ENCODE results near the gene DTX1.

Gene DTX1

DNA sequence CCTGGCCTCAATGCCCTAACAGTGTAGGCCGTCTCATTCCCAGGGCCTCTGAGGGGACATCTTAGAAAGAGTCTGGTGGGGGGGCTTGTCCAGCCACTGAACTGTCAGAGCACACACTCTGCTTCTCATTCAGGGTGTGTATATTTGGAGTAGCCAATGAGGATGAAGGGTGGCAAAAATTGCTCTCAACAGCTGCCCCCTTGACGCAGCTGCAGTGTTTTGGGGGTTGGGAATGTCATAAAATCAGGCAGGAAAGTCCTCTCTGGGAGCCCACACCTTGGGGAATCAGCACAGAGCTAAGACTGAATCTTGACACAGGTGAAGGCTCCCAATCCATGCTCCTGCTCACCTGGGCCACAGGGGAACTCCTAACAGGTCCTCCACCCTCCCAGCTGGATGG lies 77.5 kb downstream of the DTX1 start:
- in situ Hi-C loops (cut with MboI; ENCODE audit: low sequenced_read_pairs, unreplicated experiment), result no loop called here
- TF ChIP-seq, protein P1, sequence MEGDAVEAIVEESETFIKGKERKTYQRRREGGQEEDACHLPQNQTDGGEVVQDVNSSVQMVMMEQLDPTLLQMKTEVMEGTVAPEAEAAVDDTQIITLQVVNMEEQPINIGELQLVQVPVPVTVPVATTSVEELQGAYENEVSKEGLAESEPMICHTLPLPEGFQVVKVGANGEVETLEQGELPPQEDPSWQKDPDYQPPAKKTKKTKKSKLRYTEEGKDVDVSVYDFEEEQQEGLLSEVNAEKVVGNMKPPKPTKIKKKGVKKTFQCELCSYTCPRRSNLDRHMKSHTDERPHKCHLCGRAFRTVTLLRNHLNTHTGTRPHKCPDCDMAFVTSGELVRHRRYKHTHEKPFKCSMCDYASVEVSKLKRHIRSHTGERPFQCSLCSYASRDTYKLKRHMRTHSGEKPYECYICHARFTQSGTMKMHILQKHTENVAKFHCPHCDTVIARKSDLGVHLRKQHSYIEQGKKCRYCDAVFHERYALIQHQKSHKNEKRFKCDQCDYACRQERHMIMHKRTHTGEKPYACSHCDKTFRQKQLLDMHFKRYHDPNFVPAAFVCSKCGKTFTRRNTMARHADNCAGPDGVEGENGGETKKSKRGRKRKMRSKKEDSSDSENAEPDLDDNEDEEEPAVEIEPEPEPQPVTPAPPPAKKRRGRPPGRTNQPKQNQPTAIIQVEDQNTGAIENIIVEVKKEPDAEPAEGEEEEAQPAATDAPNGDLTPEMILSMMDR (IDR thresholded peaks at IDR 0.05; ENCODE audit: borderline replicate concordance, control extremely low read depth, extremely low read depth, insufficient read depth, missing control alignments), result no peak
- no peak for DNase-seq (ENCODE audit: low spot score)

DNA sequence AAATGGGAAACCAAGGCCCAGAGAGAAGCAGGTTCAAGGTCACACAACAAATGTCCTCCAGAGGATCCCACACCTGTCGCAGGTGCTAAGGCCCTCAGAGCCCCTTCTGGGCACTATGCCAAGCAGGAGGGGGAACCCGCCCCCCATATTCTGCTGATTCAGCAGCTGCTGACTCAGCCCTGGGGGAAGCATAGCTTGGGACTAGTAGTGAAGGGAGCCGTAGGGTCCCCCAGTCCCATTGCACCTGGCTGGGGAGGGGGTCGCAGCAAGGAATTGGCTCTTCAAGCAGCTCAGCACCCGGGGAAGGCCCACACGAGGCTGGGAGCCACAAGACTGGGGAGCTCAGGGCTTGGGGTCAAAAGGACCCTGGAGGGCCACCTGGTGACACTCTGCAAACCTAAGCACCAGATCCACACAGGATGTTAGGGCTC lies 78.0 kb downstream of the DTX1 start:
- in situ Hi-C loops (cut with MboI; ENCODE audit: low sequenced_read_pairs, unreplicated experiment), result no loop called here
- TF ChIP-seq, protein P1 (IDR thresholded peaks at IDR 0.05; ENCODE audit: borderline replicate concordance, control extremely low read depth, extremely low read depth, insufficient read depth, missing control alignments), result no peak
- no peak for DNase-seq (ENCODE audit: low spot score)

DNA sequence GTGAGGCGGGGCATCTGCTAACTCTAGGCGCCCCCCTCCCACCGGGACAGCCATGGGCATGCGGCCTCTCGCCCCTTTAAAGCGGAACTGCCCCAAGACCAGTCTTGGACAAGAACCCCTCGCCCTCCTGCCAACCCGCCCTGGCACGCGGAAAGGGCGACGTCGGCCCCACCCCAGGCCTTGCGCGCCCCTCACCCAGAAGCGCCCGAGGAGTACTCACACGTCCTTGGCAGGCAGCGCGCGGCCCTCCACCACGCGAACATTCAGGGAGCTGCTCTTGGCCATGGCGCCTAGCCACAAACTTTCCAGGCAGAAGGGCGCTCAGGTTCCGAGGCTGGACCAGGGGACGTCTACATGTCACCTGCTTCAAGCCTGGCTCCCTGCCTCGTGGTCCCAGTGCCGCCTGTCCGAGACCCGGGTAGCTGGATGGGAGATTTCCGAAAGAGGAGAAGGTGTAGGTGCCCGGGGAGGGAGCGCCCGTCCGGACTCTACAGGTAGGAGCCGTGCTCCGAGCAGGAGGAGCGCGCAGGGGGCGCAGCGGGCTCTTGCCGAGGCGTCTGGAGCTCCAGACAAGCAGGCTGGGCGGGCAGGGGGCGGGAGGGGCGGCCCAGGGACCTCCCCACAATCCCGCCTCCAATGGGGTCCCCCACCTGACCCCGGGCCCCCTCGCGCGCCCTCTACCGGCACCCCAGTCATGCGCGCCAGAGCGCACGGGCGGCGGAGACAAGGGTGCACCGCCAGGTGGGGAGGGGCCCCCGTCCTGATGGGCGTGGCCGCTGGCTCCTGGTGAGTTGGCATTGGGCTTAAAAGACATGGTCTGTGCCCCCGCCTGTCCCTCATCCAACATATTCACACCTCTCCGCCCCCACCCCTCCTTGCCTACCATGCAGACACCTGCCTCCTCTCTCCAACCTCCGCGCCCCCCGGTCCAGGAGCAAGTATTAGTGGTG lies 78.9 kb downstream of the DTX1 start, which contains the start of gene RASAL1:
Gene RASAL1, minus strand, starts transcription at position 584 of the 950 bp plus-strand sequence. Its CDS starts 299 bp downstream, at position 285.
- peak; percentile 87 for DNase-seq (ENCODE audit: low spot score)
- TF ChIP-seq, protein P1 (IDR thresholded peaks at IDR 0.05; ENCODE audit: borderline replicate concordance, control extremely low read depth, extremely low read depth, insufficient read depth, missing control alignments), result peak; percentile 65
- in situ Hi-C loops (cut with MboI; ENCODE audit: low sequenced_read_pairs, unreplicated experiment), result no loop called here

DNA sequence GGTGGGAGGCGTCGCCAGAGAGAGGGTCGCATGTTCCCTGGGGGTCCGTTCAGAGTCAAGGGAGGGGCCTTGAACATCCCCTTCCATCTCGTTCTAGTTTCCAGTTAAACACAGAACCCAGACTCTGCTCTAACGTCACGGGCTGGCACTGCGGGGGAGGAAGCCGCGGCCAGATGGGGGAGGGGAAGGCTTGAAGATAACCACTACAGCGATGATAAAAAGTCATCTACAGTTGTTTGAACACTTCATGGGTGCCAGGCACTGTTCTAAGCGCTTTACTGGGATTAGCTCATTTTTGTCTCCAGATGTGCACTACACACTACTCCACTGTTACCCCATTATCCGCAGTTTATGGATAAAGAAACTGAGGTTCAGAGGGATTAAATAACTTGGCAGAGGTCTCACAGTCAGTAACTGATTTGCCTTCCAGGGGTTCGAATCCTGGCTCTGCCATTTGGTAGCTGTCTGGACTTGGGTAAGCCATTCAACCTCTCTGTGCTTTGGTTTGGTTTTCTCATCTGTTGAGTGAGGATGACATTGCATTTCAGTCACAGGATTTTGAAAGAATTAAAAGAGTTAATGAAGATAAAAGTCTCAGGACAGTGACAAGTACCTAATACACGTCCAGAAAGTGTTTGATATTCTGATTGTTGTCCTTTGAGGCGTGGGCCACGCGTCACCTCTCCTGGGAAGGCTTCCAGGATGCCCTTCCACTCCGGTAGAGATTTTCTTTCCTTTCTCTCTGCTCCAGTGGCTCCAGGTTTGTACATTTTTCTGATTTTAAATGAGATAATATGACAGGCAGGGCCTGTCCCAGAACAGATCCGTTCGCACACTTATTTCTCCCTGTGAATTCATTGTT lies 79.8 kb downstream of the DTX1 start:
- no peak for DNase-seq (ENCODE audit: low spot score)
- TF ChIP-seq, protein P1 (IDR thresholded peaks at IDR 0.05; ENCODE audit: borderline replicate concordance, control extremely low read depth, extremely low read depth, insufficient read depth, missing control alignments), result no peak
- in situ Hi-C loops (cut with MboI; ENCODE audit: low sequenced_read_pairs, unreplicated experiment), result no loop called here

DNA sequence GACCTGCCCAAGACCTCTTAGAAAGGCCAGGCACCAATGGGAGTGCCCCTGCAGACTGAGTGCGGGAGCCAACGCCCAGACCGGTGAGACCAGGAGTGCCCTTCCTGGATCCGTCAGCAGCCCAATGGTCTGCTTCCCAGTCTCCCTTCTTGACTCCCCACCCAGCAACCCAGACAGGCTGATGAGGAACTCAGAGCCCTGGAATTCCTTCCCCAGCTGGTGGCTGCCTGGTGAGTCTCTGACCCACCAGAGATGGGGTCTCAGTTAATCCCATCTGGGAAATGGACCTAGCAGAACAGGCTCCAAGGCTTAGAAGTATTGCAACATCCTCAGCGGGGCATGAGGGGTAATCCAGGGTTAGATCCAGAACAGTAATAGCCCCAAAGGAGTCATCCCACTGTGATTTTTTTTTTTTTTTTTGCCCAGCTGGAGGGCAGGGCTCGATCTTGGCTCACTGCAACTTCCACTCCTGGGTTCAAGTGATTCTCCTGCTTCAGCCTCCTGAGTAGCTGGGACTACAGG lies 80.5 kb downstream of the DTX1 start:
- TF ChIP-seq, protein P1 (IDR thresholded peaks at IDR 0.05; ENCODE audit: borderline replicate concordance, control extremely low read depth, extremely low read depth, insufficient read depth, missing control alignments), result no peak
- in situ Hi-C loops (cut with MboI; ENCODE audit: low sequenced_read_pairs, unreplicated experiment), result no loop called here
- no peak for DNase-seq (ENCODE audit: low spot score)

Measured in GM13976 (cell line).